HEK293 (cell line): ENCODE data around the gene DOK4.

Experiments
- CTCF ChIA-PET: fragments of 350-600 bp; formaldehyde crosslinking; extraction: SDS; loops from one replicate; lab custom pipeline; 2021; ENCODE audit warnings: antibody characterized with exemption; lab: Yijun Ruan, JAX
- POLR2A ChIA-PET: fragments of 300-600 bp; formaldehyde crosslinking; extraction: SDS; loops from one replicate; lab custom pipeline; 2020; ENCODE audit warnings: antibody characterized with exemption, inconsistent platforms; lab: Yijun Ruan, JAX
- H3K27ac ChIP-seq: fragments of 200-500 bp; sonication (Bioruptor generic); 2 replicates; pipeline ENCODE4 v1.5.1; 2014; ENCODE audit warnings: low read depth, low read length, control low read depth, inconsistent platforms; ENCODE audit errors: extremely low read depth
- H3K36me3 ChIP-seq, 2 experiments: fragments of 200-500 bp in 1 of 2; sonication (Bioruptor generic) in 1 of 2; 1 replicate in 1 of 2; 2 replicates in 1 of 2; pipeline ENCODE4 v1.5.1; 2014 to 2017; ENCODE audit warnings: inconsistent platforms in 2 of 2, low read length in 2 of 2; ENCODE audit not compliant: control insufficient read depth in 2 of 2, insufficient read depth in 1 of 2
- H3K4me1 ChIP-seq: fragments of 200-500 bp; sonication (Bioruptor generic); 2 replicates; pipeline ENCODE4 v1.5.1; 2014; ENCODE audit warnings: mild to moderate bottlenecking, low read length, inconsistent platforms; ENCODE audit not compliant: control insufficient read depth, insufficient read depth
- H3K4me3 ChIP-seq: 2 replicates; pipeline ENCODE4 v1.5.1; 2011; ENCODE audit warnings: low read depth, mild to moderate bottlenecking, control low read depth, low read length, moderate library complexity
- H3K9me3 ChIP-seq: fragments of 200-500 bp; sonication (Bioruptor generic); 2 replicates; pipeline ENCODE4 v1.5.1; 2014; ENCODE audit warnings: low read depth, low read length, inconsistent platforms; ENCODE audit not compliant: control insufficient read depth, insufficient read depth
- GLIS1 ChIP-seq: fragments of 450-650 bp; formaldehyde crosslinking; IDR thresholded peaks from 2 replicates; pipeline ENCODE4 v1.5.1; 2016; ENCODE audit warnings: missing biosample characterization, missing genetic modification characterization
- HOXD13 ChIP-seq: sonication (generic); formaldehyde crosslinking; IDR thresholded peaks from 2 replicates; pipeline ENCODE4 v1.8.0; 2022; ENCODE audit warnings: missing genetic modification reagents, borderline replicate concordance
- MEIS1 ChIP-seq: sonication (generic); formaldehyde crosslinking; IDR thresholded peaks from 2 replicates; pipeline ENCODE4 v1.8.1; 2022; ENCODE audit warnings: missing genetic modification reagents, mild to moderate bottlenecking, borderline replicate concordance
- OVOL3 ChIP-seq: fragments of 450-650 bp; formaldehyde crosslinking; IDR thresholded peaks from 2 replicates; pipeline ENCODE4 v1.5.1; 2016; ENCODE audit warnings: missing biosample characterization, missing genetic modification characterization
- PRDM1 ChIP-seq: fragments of 450-650 bp; formaldehyde crosslinking; IDR thresholded peaks from 2 replicates; pipeline ENCODE4; 2016; ENCODE audit warnings: missing biosample characterization, missing genetic modification characterization
- SETDB1 ChIP-seq: IDR thresholded peaks from one replicate; pipeline ENCODE4 v1.6.1; 2017; ENCODE audit warnings: mild to moderate bottlenecking, low read length, moderate library complexity, mixed read lengths; ENCODE audit not compliant: insufficient read length
- SP7 ChIP-seq: fragments of 450-650 bp; formaldehyde crosslinking; IDR thresholded peaks from 2 replicates; pipeline ENCODE4 v1.5.1; 2016; ENCODE audit warnings: missing biosample characterization, missing genetic modification characterization
- ZFHX2 ChIP-seq: fragments of 450-650 bp; formaldehyde crosslinking; conservative IDR thresholded peaks from 2 replicates; pipeline ENCODE4 v1.5.1; 2016; ENCODE audit warnings: missing biosample characterization, missing genetic modification characterization
- ZNF132 ChIP-seq: fragments of 450-650 bp; formaldehyde crosslinking; IDR thresholded peaks from 2 replicates; pipeline ENCODE4 v1.5.1; 2017; ENCODE audit warnings: missing biosample characterization, missing genetic modification characterization, borderline replicate concordance
- ZNF155 ChIP-seq: fragments of 450-650 bp; formaldehyde crosslinking; IDR thresholded peaks from 2 replicates; pipeline ENCODE4 v1.5.1; 2016; ENCODE audit warnings: missing biosample characterization, missing genetic modification characterization
- ZNF274 ChIP-seq, 2 experiments: fragments of 200-500 bp in 1 of 2; fragments of 450-650 bp in 1 of 2; sonication (Bioruptor generic) in 1 of 2; formaldehyde crosslinking in 1 of 2; IDR thresholded peaks; 2 replicates each; pipeline versions ENCODE4 v1.5.1 to v1.6.1; 2014 to 2016; ENCODE audit warnings: borderline replicate concordance in 1 of 2, inconsistent platforms in 1 of 2, low read length in 1 of 2, missing biosample characterization in 1 of 2, missing genetic modification characterization in 1 of 2
- ZNF302 ChIP-seq: fragments of 450-650 bp; formaldehyde crosslinking; IDR thresholded peaks from 2 replicates; pipeline ENCODE4 v1.5.1; 2016; ENCODE audit warnings: missing biosample characterization, missing genetic modification characterization, low read depth
- ZNF335 ChIP-seq: fragments of 450-650 bp; formaldehyde crosslinking; conservative IDR thresholded peaks from 2 replicates; pipeline ENCODE4 v1.5.1; 2016; ENCODE audit warnings: missing biosample characterization, missing genetic modification characterization
- ZNF341 ChIP-seq: fragments of 450-650 bp; formaldehyde crosslinking; IDR thresholded peaks from 2 replicates; pipeline ENCODE4; 2016; ENCODE audit warnings: low read depth, missing biosample characterization, missing genetic modification characterization
- ZNF558 ChIP-seq: fragments of 450-650 bp; formaldehyde crosslinking; IDR thresholded peaks from 2 replicates; pipeline ENCODE4 v1.5.1; 2016; ENCODE audit warnings: missing biosample characterization, missing genetic modification characterization
- ZNF560 ChIP-seq: fragments of 450-650 bp; formaldehyde crosslinking; IDR thresholded peaks from 2 replicates; pipeline ENCODE4 v1.5.1; 2017; ENCODE audit warnings: missing biosample characterization, missing genetic modification characterization, borderline replicate concordance
- ZNF571 ChIP-seq: fragments of 450-650 bp; formaldehyde crosslinking; IDR thresholded peaks from 2 replicates; pipeline ENCODE4 v1.5.0; 2017; ENCODE audit warnings: missing biosample characterization, missing genetic modification characterization
- ZNF776 ChIP-seq: fragments of 450-650 bp; formaldehyde crosslinking; IDR thresholded peaks from 2 replicates; pipeline ENCODE4 v1.5.0; 2017; ENCODE audit warnings: missing biosample characterization, missing genetic modification characterization, borderline replicate concordance
- ZNF777 ChIP-seq: fragments of 450-650 bp; formaldehyde crosslinking; IDR thresholded peaks from 2 replicates; pipeline ENCODE4 v1.5.1; 2017; ENCODE audit warnings: missing biosample characterization, missing genetic modification characterization, borderline replicate concordance
- TF ChIP-seq, protein P1 (sequence below): fragments of 450-650 bp; formaldehyde crosslinking; conservative IDR thresholded peaks from 2 replicates; pipeline ENCODE4 v1.5.1; 2016; ENCODE audit warnings: low read depth, missing biosample characterization, missing genetic modification characterization
- TF ChIP-seq, protein P2 (sequence below): fragments of 450-650 bp; formaldehyde crosslinking; IDR thresholded peaks from 2 replicates; pipeline ENCODE4 v1.5.1; 2017; ENCODE audit warnings: missing biosample characterization, missing genetic modification characterization
- TF ChIP-seq, protein P3 (sequence below): fragments of 450-650 bp; IDR thresholded peaks from 2 replicates; pipeline ENCODE4 v1.5.1; 2018; ENCODE audit warnings: missing biosample characterization, missing genetic modification characterization
- TF ChIP-seq, protein P4 (sequence below): fragments of 450-650 bp; formaldehyde crosslinking; IDR thresholded peaks from 2 replicates; pipeline ENCODE4 v1.5.1; 2016; ENCODE audit warnings: missing biosample characterization, missing genetic modification characterization

DOK4 gene

DNA sequence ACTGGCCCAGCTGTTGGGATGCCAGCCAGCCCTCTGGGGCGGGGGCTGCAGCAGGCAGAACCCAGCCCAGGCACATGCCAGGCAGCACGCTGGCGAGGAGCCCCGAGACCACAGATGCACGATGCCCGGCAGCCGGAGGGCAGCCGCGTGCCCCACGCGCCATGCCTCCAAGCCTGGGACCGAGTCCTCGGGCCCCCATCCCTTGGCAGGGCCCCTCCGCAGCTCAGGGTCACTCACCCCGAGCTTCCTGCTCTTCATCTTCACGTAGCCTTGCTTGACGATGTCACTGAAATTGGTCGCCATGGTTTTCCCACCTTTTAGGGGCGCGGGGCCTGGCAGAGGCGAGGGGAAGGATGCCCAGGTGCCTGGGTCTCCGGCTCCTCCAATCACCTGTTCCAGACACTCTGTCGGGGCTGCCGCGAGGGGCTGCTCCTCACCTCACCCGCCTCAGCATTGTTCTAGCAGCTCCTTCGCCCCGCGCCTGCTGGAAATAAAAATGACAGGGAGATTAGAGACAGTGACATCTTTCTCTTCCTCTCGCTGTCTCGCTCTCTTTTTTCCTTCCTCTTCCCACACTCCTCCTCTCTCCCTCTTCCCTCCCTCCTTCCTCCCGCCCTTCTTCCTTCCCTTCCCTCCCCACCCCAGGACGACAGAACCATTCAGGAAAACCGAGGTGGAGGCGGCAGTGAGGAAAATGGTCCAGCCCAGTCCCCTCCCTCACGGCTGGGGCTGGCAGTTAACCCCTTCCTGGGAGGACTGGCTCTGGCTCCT lies 6.9 kb downstream of the DOK4 start:
- no peak overlapping the region for H3K4me3 ChIP-seq
- no peak overlapping the region for H3K27ac ChIP-seq
- H3K4me1 ChIP-seq = no peaks in the 10 kb centered on the region
- ChIA-PET CTCF (interaction anchor here (0.6 to 3.2 kb wide), 4 partner anchors 14 to 898 kb away, joined by 3 to 16 read pairs (median 4); no protein-coding TSS in a partner anchor), POLR2A (interaction anchor here (1.3 kb wide), 1 partner anchor 17 kb away, joined by 3 read pairs; the partner anchor contains the start of gene POLR2C)
- peaks cover 0 to 8% of the 10 kb centered on the region in 2 experiments; a peak in 1 of 3 replicates for H3K36me3 ChIP-seq
- H3K9me3 ChIP-seq = no peaks in the 10 kb centered on the region
- no peak for TF ChIP-seq ZNF571 (tag by site-specific recombination)
- TF ChIP-seq, protein P1, sequence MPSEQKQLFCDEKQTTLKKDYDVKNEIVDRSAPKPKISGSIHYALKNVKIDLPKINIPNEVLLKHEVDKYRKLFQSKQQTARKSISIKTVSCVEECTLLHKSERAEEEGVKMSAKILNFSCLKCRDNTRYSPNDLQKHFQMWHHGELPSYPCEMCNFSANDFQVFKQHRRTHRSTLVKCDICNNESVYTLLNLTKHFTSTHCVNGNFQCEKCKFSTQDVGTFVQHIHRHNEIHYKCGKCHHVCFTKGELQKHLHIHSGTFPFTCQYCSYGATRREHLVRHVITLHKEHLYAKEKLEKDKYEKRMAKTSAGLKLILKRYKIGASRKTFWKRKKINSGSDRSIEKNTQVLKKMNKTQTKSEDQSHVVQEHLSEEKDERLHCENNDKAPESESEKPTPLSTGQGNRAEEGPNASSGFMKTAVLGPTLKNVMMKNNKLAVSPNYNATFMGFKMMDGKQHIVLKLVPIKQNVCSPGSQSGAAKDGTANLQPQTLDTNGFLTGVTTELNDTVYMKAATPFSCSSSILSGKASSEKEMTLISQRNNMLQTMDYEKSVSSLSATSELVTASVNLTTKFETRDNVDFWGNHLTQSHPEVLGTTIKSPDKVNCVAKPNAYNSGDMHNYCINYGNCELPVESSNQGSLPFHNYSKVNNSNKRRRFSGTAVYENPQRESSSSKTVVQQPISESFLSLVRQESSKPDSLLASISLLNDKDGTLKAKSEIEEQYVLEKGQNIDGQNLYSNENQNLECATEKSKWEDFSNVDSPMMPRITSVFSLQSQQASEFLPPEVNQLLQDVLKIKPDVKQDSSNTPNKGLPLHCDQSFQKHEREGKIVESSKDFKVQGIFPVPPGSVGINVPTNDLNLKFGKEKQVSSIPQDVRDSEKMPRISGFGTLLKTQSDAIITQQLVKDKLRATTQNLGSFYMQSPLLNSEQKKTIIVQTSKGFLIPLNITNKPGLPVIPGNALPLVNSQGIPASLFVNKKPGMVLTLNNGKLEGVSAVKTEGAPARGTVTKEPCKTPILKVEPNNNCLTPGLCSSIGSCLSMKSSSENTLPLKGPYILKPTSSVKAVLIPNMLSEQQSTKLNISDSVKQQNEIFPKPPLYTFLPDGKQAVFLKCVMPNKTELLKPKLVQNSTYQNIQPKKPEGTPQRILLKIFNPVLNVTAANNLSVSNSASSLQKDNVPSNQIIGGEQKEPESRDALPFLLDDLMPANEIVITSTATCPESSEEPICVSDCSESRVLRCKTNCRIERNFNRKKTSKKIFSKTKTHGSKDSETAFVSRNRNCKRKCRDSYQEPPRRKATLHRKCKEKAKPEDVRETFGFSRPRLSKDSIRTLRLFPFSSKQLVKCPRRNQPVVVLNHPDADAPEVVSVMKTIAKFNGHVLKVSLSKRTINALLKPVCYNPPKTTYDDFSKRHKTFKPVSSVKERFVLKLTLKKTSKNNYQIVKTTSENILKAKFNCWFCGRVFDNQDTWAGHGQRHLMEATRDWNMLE (tag by site-specific recombination) = no peak
- no peak for TF ChIP-seq ZNF155
- TF ChIP-seq ZNF335 (tag by site-specific recombination) = 0 out of 2 replicates have a peak, but pooled peaks have one; percentile 15
- TF ChIP-seq SP7 (tag by site-specific recombination) = no peak
- TF ChIP-seq ZNF341 (tag by site-specific recombination) = no peak; the same call in 1 of the 2 replicates
- no peak for TF ChIP-seq MEIS1 (CRISPR knock-in tag)
- TF ChIP-seq ZNF302 (tag by site-specific recombination) = no peak
- TF ChIP-seq ZNF558 (tag by site-specific recombination) = no peak
- peak; percentile 31 for TF ChIP-seq ZFHX2 (tag by site-specific recombination)
- TF ChIP-seq HOXD13 (CRISPR knock-in tag) = no peak
- no peak for TF ChIP-seq ZNF274 (IDR thresholded peaks at IDR 0.05; ENCODE audit: low read length)
- TF ChIP-seq ZNF274 (tag by site-specific recombination; IDR thresholded peaks at IDR 0.05; ENCODE audit: borderline replicate concordance) = no peak
- peak; percentile 96 for TF ChIP-seq PRDM1 (tag by site-specific recombination)
- TF ChIP-seq OVOL3 (tag by site-specific recombination) = no peak
- TF ChIP-seq, protein P2, sequence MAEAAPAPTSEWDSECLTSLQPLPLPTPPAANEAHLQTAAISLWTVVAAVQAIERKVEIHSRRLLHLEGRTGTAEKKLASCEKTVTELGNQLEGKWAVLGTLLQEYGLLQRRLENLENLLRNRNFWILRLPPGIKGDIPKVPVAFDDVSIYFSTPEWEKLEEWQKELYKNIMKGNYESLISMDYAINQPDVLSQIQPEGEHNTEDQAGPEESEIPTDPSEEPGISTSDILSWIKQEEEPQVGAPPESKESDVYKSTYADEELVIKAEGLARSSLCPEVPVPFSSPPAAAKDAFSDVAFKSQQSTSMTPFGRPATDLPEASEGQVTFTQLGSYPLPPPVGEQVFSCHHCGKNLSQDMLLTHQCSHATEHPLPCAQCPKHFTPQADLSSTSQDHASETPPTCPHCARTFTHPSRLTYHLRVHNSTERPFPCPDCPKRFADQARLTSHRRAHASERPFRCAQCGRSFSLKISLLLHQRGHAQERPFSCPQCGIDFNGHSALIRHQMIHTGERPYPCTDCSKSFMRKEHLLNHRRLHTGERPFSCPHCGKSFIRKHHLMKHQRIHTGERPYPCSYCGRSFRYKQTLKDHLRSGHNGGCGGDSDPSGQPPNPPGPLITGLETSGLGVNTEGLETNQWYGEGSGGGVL (tag by site-specific recombination) = peak; percentile 81
- no peak for TF ChIP-seq SETDB1
- TF ChIP-seq ZNF560 (tag by site-specific recombination) = no peak
- TF ChIP-seq, protein P3, sequence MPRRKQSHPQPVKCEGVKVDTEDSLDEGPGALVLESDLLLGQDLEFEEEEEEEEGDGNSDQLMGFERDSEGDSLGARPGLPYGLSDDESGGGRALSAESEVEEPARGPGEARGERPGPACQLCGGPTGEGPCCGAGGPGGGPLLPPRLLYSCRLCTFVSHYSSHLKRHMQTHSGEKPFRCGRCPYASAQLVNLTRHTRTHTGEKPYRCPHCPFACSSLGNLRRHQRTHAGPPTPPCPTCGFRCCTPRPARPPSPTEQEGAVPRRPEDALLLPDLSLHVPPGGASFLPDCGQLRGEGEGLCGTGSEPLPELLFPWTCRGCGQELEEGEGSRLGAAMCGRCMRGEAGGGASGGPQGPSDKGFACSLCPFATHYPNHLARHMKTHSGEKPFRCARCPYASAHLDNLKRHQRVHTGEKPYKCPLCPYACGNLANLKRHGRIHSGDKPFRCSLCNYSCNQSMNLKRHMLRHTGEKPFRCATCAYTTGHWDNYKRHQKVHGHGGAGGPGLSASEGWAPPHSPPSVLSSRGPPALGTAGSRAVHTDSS = peak; percentile 46
- no peak for TF ChIP-seq GLIS1 (tag by site-specific recombination)
- TF ChIP-seq ZNF777 = no peak
- TF ChIP-seq ZNF776 = no peak
- TF ChIP-seq, protein P4, sequence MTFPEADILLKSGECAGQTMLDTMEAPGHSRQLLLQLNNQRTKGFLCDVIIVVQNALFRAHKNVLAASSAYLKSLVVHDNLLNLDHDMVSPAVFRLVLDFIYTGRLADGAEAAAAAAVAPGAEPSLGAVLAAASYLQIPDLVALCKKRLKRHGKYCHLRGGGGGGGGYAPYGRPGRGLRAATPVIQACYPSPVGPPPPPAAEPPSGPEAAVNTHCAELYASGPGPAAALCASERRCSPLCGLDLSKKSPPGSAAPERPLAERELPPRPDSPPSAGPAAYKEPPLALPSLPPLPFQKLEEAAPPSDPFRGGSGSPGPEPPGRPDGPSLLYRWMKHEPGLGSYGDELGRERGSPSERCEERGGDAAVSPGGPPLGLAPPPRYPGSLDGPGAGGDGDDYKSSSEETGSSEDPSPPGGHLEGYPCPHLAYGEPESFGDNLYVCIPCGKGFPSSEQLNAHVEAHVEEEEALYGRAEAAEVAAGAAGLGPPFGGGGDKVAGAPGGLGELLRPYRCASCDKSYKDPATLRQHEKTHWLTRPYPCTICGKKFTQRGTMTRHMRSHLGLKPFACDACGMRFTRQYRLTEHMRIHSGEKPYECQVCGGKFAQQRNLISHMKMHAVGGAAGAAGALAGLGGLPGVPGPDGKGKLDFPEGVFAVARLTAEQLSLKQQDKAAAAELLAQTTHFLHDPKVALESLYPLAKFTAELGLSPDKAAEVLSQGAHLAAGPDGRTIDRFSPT (tag by site-specific recombination) = peak; percentile 39; the same call in 1 of the 2 replicates
- TF ChIP-seq ZNF132 (tag by site-specific recombination) = no peak
